Measurements from ENCODE around the gene GPR6. TPM values are rescaled to one million over a fixed set of nuclear protein-coding genes. Genes with fewer than 3 reads are reported as not detected.

Gene GPR6, protein sequence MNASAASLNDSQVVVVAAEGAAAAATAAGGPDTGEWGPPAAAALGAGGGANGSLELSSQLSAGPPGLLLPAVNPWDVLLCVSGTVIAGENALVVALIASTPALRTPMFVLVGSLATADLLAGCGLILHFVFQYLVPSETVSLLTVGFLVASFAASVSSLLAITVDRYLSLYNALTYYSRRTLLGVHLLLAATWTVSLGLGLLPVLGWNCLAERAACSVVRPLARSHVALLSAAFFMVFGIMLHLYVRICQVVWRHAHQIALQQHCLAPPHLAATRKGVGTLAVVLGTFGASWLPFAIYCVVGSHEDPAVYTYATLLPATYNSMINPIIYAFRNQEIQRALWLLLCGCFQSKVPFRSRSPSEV
- not detected in 2 replicates for total RNA-seq

GRCh38 chr6:109978174-109979032 is at the start of gene GPR6:
TSS of gene GPR6 (plus strand) at chr6:109978311. CDS start at chr6:109979113, 802 bp downstream.

Other genes with a start within 250 kb of the GPR6 start
- 5.1 and 5.4 TPM in 2 replicates for gene WASF1, start 201.4 kb downstream of the GPR6 start, total RNA-seq
- 11.7 and 14.5 TPM in 2 replicates for gene CDC40, start 202.1 kb downstream of the GPR6 start, total RNA-seq